ENCODE results near the gene EDDM13. TPM values are rescaled to one million over a fixed set of nuclear protein-coding genes. Genes with fewer than 3 reads are reported as not detected.
"Not testable (repeated sequence)": the region's sequence is repeated elsewhere in the genome, so short reads cannot be mapped to it uniquely, and the experiment has no call there.

EDDM13 gene
- total RNA-seq, 1 experiment from 2014 or later: not detected

- H3K4me3 ChIP-seq (ENCODE audit: insufficient read depth, low read depth, low read length); H3K27me3 ChIP-seq (ENCODE audit: control insufficient read depth, insufficient read depth, low read length); H3K36me3 ChIP-seq (replicated peaks; ENCODE audit: control insufficient read depth, insufficient read depth, low read length); DNase-seq: not testable (repeated sequence)
These were observed 34.5 kb downstream of the EDDM13 start for GRCh38 chr19:56307062-56307461.

- DNase-seq: no peak
- no peaks in the 10 kb centered on the region for H3K27me3 ChIP-seq (ENCODE audit: control insufficient read depth, insufficient read depth, low read length)
- no peak overlapping the region for H3K4me3 ChIP-seq (ENCODE audit: insufficient read depth, low read depth, low read length)
- no peaks in the 10 kb centered on the region for H3K36me3 ChIP-seq (replicated peaks; ENCODE audit: control insufficient read depth, insufficient read depth, low read length)
These were observed 36.2 kb downstream of the EDDM13 start for GRCh38 chr19:56308792-56309191.

- Histone ChIP-seq H3K4me3 (ENCODE audit: insufficient read depth, low read depth, low read length) (no peak overlapping the region), H3K36me3 (replicated peaks; ENCODE audit: control insufficient read depth, insufficient read depth, low read length) (no peaks in the 10 kb centered on the region), H3K27me3 (ENCODE audit: control insufficient read depth, insufficient read depth, low read length) (no peaks in the 10 kb centered on the region)
- DNase-seq: peak; percentile 93
These were observed 37.1 kb downstream of the EDDM13 start for GRCh38 chr19:56309511-56310185.

- no peak for DNase-seq
- Histone ChIP-seq H3K27me3 (ENCODE audit: control insufficient read depth, insufficient read depth, low read length) (no peaks in the 10 kb centered on the region), H3K36me3 (replicated peaks; ENCODE audit: control insufficient read depth, insufficient read depth, low read length) (no peaks in the 10 kb centered on the region), H3K4me3 (ENCODE audit: insufficient read depth, low read depth, low read length) (no peak overlapping the region)
These were observed 37.9 kb downstream of the EDDM13 start for GRCh38 chr19:56310462-56310861.

DNA sequence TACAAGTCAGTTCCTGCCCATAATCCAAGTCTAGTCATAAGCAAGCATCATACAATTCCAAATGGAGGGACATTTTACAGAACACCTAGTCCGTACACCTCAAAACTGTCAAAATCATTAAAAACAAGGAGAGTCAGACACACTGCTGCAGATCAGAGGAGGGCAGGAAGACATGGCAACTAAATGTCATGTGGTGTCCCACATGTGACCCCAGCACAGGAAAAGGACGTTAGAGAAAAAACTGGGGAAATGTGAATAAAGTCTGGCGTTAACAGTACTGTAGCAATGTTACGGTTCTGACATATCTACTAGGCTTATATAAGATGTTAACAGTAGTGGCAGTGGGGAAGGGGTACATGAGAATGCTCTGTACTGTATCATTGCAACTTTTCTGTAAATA lies 39.8 kb downstream of the EDDM13 start:
- Histone ChIP-seq H3K36me3 (replicated peaks; ENCODE audit: control insufficient read depth, insufficient read depth, low read length) (no peaks in the 10 kb centered on the region), H3K4me3 (ENCODE audit: insufficient read depth, low read depth, low read length) (no peak overlapping the region), H3K27me3 (ENCODE audit: control insufficient read depth, insufficient read depth, low read length) (no peaks in the 10 kb centered on the region)
- DNase-seq: no peak

- DNase-seq: no peak
- Histone ChIP-seq H3K27me3 (ENCODE audit: control insufficient read depth, insufficient read depth, low read length) (no peaks in the 10 kb centered on the region), H3K36me3 (replicated peaks; ENCODE audit: control insufficient read depth, insufficient read depth, low read length) (no peaks in the 10 kb centered on the region), H3K4me3 (ENCODE audit: insufficient read depth, low read depth, low read length) (no peak overlapping the region)
These were observed 40.5 kb downstream of the EDDM13 start for GRCh38 chr19:56312787-56313657.

GRCh38 chr19:56314018-56314380 lies 41.5 kb downstream of the EDDM13 start:
- H3K36me3 ChIP-seq (replicated peaks; ENCODE audit: control insufficient read depth, insufficient read depth, low read length): no peaks in the 10 kb centered on the region
- H3K4me3 ChIP-seq (ENCODE audit: insufficient read depth, low read depth, low read length): peak overlapping the region; percentile 87
- peak; percentile 52 for DNase-seq
- H3K27me3 ChIP-seq (ENCODE audit: control insufficient read depth, insufficient read depth, low read length): no peaks in the 10 kb centered on the region

- H3K27me3 ChIP-seq (ENCODE audit: control insufficient read depth, insufficient read depth, low read length): no peaks in the 10 kb centered on the region
- no peaks in the 10 kb centered on the region for H3K36me3 ChIP-seq (replicated peaks; ENCODE audit: control insufficient read depth, insufficient read depth, low read length)
- DNase-seq: peak; percentile 98
- peak within 1 kb of the TSS; percentile 87 for H3K4me3 ChIP-seq (ENCODE audit: insufficient read depth, low read depth, low read length)
These were observed 42.0 kb downstream of the EDDM13 start, which contains the start of gene ZSCAN5A for GRCh38 chr19:56314381-56315076. Gene ZSCAN5A, minus strand, starts transcription at chr19:56314839. Its CDS starts 89,793 bp downstream, at chr19:56225046.

- peak overlapping the region; percentile 87 for H3K4me3 ChIP-seq (ENCODE audit: insufficient read depth, low read depth, low read length)
- peak; percentile 94 for DNase-seq
These were observed 42.7 kb downstream of the EDDM13 start for GRCh38 chr19:56315077-56315828.

GRCh38 chr19:56316728-56317127 lies 44.2 kb downstream of the EDDM13 start:
- Histone ChIP-seq H3K36me3 (replicated peaks; ENCODE audit: control insufficient read depth, insufficient read depth, low read length) (no peaks in the 10 kb centered on the region), H3K4me3 (ENCODE audit: insufficient read depth, low read depth, low read length) (no peak overlapping the region), H3K27me3 (ENCODE audit: control insufficient read depth, insufficient read depth, low read length) (no peaks in the 10 kb centered on the region)
- no peak for DNase-seq

More at GRCh38 chr19:56315077-56315828, 42.7 kb downstream of the EDDM13 start:
- Histone ChIP-seq H3K27me3 (ENCODE audit: control insufficient read depth, insufficient read depth, low read length) (no peaks in the 10 kb centered on the region), H3K36me3 (replicated peaks; ENCODE audit: control insufficient read depth, insufficient read depth, low read length) (no peaks in the 10 kb centered on the region)

DNA sequence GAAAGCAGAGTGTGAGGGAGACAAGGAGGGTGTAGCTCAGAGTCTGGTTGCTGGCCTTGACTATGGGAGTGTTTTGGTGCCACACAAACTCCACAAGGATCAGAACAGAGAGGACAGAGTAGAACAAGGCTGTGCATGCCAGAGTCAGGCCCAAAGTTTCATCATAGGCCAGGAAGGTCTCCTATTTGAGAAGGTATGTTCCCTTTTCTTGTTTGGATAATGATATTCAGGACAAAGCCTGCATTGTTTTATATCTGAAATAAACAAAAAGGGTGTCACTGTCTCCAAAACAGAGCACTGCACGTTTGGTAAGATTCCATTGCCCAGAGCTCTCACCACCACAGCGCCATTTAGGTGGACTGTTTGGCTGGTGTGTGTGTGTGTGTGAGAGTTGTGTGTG lies 45.2 kb downstream of the EDDM13 start:
- no peak for DNase-seq
- Histone ChIP-seq H3K4me3 (ENCODE audit: insufficient read depth, low read depth, low read length) (no peak overlapping the region), H3K36me3 (replicated peaks; ENCODE audit: control insufficient read depth, insufficient read depth, low read length) (no peaks in the 10 kb centered on the region), H3K27me3 (ENCODE audit: control insufficient read depth, insufficient read depth, low read length) (no peaks in the 10 kb centered on the region)

DNA sequence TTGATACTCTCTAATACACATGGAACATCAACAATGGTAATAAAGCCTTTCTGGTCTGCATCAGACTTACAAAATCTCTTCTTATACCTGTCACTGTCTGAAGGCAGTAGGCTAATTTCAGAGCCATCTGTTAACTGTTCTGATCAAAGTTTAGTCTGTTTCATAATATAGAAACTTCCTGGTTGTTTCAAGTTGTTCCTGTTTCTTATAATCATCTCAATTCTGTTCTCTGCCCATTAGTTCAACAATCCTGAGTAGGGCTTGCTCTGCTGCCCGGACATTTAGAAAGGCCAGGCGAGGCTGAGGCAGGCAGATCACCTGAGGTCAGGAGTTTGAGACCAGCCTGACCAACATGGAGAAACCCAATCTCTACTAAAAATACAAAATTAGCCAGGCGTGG lies 47.4 kb downstream of the EDDM13 start:
- H3K4me3 ChIP-seq (ENCODE audit: insufficient read depth, low read depth, low read length): no peak overlapping the region
- no peaks in the 10 kb centered on the region for H3K36me3 ChIP-seq (replicated peaks; ENCODE audit: control insufficient read depth, insufficient read depth, low read length)
- no peaks in the 10 kb centered on the region for H3K27me3 ChIP-seq (ENCODE audit: control insufficient read depth, insufficient read depth, low read length)
- no peak for DNase-seq

DNA sequence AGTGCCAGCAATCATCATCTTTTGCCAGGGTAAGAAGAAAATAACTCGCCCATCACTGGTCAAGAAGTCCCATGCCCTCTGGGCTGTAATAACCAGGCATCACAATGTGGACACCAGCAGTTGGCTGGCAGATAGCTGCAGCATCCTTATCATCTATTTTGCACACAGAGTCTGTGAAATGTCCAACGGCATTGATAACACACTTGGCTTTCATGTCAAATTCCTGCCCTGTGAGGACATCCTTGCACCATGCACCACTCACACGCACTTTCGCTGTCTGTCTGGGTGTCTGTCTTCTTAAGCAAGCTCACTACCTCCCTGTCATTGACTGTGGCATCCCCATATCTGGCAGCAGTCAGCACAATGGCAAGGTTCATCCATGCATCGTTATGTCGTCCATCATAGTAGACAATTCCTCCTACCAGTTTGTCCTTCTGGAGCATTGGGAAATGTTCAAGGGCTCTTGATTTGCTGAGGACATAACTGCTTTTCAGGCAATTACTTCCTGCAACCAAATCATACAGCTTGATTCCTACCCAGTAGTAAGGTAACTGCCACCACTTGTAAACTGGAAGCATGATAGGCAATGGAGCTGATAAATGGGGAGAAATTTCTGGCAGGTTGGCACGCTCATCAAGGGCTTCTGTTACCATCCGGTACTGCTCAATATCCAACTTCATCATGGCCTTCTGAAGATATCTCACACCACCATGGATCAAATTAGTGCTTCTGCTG lies 48.9 kb downstream of the EDDM13 start:
- no peaks in the 10 kb centered on the region for H3K27me3 ChIP-seq (ENCODE audit: control insufficient read depth, insufficient read depth, low read length)
- DNase-seq: no peak

More for the DNA sequence above, 48.9 kb downstream of the EDDM13 start:
- no peaks in the 10 kb centered on the region for H3K36me3 ChIP-seq (replicated peaks; ENCODE audit: control insufficient read depth, insufficient read depth, low read length)
- no peak overlapping the region for H3K4me3 ChIP-seq (ENCODE audit: insufficient read depth, low read depth, low read length)

Data from H7 (cell line).